Measurements from ENCODE around the gene LRFN4. TPM values are rescaled to one million over a fixed set of nuclear protein-coding genes. Genes with fewer than 3 reads are reported as not detected.
A peak's percentile ranks its signal among the peaks of the same experiment; 100 is the strongest.

LRFN4 gene
- total and polyA plus RNA-seq, 10 donors, result 3.3 to 12.0 (median 8.0) TPM

DNA sequence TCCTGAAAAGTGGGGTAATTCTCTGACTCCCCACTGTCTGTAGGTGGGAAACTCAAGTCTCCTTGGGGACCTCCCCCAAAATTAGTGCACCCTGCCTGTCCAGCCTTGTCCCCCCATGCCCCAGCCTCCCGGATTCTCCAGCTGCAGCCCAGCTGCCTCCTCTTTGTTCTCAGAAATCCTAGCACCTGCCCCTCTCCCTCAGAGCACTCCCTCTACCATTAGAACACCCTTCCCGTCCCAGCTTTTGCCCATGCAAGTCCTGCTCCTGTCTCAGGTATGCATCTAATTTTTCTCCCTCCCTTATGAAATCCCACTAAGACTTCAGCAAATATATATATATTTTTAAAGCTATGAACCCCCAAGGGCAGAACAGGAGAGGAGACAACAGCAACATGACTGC is 37.3 kb downstream of the LRFN4 start:
- Histone ChIP-seq H3K4me3 (no peak overlapping the region), H3K27me3 (replicated peaks in 1 of 7) (peaks cover 0 to 4% (median 0%) of the 10 kb centered on the region in 7 donors), H3K4me1 (no peaks in the 10 kb centered on the region), H3K36me3 (no peaks in the 10 kb centered on the region), H3K9me3 (no peaks in the 10 kb centered on the region), H3K27ac (no peak overlapping the region)
- 80 to 83% (median 80%) methylated on average over 2 of the region's 2 CpGs for WGBS, 5 donors
- no peak for DNase-seq
- intact Hi-C loops (cut with DNase I; ENCODE audit: low total_unique reads), result no loop called here
- TF ChIP-seq POLR2AphosphoS5 (IDR thresholded peaks at IDR 0.05) (no peak), POLR2A (IDR thresholded peaks at IDR 0.05) (no peak)
- TF ChIP-seq, protein P1, sequence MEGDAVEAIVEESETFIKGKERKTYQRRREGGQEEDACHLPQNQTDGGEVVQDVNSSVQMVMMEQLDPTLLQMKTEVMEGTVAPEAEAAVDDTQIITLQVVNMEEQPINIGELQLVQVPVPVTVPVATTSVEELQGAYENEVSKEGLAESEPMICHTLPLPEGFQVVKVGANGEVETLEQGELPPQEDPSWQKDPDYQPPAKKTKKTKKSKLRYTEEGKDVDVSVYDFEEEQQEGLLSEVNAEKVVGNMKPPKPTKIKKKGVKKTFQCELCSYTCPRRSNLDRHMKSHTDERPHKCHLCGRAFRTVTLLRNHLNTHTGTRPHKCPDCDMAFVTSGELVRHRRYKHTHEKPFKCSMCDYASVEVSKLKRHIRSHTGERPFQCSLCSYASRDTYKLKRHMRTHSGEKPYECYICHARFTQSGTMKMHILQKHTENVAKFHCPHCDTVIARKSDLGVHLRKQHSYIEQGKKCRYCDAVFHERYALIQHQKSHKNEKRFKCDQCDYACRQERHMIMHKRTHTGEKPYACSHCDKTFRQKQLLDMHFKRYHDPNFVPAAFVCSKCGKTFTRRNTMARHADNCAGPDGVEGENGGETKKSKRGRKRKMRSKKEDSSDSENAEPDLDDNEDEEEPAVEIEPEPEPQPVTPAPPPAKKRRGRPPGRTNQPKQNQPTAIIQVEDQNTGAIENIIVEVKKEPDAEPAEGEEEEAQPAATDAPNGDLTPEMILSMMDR (IDR thresholded peaks at IDR 0.05 in 8 of 11, conservative IDR thresholded peaks at IDR 0.05 in 3 of 11), result no peak

DNA sequence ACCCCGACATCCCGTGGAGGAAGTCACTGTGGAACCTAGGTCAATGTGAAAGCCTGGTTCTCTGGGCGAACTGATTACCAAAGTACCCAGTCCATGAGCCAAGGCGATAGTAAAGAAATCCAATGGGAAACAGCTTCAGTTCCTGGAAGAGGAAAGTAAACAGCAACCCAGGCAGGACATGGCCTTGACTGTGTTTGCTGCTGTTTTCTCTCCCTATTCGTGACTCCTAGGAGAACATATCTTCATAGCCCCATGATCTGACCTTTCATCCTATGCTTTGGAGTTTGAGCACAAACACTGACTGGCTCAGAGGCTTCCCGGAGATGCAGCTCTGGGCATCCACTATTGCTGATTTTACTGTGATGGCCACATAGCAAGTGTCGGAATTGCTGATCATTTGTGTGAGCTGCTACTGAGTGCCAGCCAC is 45.1 kb downstream of the LRFN4 start:
- Histone ChIP-seq H3K27ac (peak overlapping the region in 7 of 8 donors; percentile 10 to 77 (median 48)), H3K4me1 (peaks cover 0 to 10% (median 0%) of the 10 kb centered on the region in 6 donors), H3K27me3 (replicated peaks in 1 of 7) (no peaks in the 10 kb centered on the region), H3K9me3 (no peaks in the 10 kb centered on the region), H3K36me3 (no peaks in the 10 kb centered on the region), H3K4me3 (no peak overlapping the region)
- no peak for DNase-seq
- TF ChIP-seq, protein P1 (IDR thresholded peaks at IDR 0.05 in 8 of 11, conservative IDR thresholded peaks at IDR 0.05 in 3 of 11), result no peak
- TF ChIP-seq POLR2AphosphoS5 (IDR thresholded peaks at IDR 0.05) (peak in 1 of 3 donors; percentile 74), POLR2A (IDR thresholded peaks at IDR 0.05) (no peak)
- intact Hi-C loops (cut with DNase I; ENCODE audit: low total_unique reads), result no loop called here
- 62 to 83% (median 79%) methylated on average over 7 of the region's 7 CpGs for WGBS, 5 donors

DNA sequence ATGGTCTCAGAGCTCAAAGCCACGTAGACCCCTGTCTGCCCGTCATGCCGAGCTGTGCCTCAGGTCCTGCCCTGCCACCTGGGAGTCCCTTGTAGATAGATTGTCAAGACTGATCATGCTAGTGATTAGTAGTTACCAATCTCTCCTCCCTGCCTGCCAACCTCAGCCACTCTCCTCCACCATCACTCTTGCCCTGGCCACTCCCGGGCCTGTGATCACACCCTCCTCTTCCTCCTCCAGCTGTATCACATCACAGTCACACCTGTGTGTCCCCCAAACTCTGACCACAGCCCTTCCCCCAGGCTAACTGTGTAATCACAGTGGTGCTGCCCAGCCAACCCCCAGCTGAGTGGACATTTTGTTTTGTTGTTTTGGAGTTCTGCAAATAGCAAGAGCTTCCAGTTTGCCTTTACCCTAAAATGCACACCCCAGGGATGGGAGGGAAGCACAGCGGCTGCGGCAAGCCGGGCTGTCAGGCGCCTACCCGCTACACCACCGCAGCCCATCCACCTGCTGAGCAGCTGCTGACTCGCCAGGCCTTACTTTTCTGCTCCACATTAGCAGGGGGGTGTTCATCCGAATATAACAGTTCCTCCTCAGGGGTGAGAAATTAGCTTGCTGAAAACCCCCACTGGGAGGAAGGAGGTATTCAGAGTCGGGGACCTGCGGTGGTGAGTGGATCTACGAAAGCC is 45.8 kb downstream of the LRFN4 start:
- no peak for DNase-seq
- no peaks in the 10 kb centered on the region for H3K27me3 ChIP-seq (replicated peaks in 1 of 7)
- TF ChIP-seq, protein P1 (IDR thresholded peaks at IDR 0.05 in 8 of 11, conservative IDR thresholded peaks at IDR 0.05 in 3 of 11), result no peak
- no peak for TF ChIP-seq POLR2AphosphoS5 (IDR thresholded peaks at IDR 0.05)
- TF ChIP-seq POLR2A (IDR thresholded peaks at IDR 0.05), result no peak

DNA sequence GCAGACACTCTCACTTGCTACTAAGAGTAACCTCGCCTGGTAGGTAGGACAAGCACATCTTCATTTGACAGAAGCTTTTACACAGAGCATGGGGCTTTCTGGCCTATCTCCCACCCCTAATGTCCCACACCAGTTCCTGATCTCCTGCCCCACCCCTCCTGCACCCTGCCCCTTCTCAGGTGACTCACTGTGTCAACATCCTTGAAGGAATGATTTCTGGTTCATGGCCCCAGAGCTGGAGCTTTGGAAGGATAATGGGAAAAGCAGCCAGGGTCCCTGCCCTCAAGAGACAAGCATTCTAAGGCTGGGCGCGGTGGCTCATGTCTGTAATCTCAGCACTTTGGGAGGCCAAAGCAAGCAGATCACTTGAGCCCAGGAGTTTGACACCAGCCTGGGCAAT is 47.2 kb downstream of the LRFN4 start:
- Histone ChIP-seq H3K4me3 (no peak overlapping the region), H3K36me3 (no peaks in the 10 kb centered on the region), H3K27ac (no peak overlapping the region), H3K9me3 (no peaks in the 10 kb centered on the region), H3K4me1 (peaks cover 0 to 10% (median 0%) of the 10 kb centered on the region in 6 donors), H3K27me3 (replicated peaks in 1 of 7) (no peaks in the 10 kb centered on the region)
- WGBS, 5 donors, result 92 to 99% (median 98%) methylated on average over 3 of the region's 3 CpGs
- no peak for TF ChIP-seq POLR2AphosphoS5 (IDR thresholded peaks at IDR 0.05)
- TF ChIP-seq, protein P1 (IDR thresholded peaks at IDR 0.05 in 8 of 11, conservative IDR thresholded peaks at IDR 0.05 in 3 of 11), result no peak
- TF ChIP-seq POLR2A (IDR thresholded peaks at IDR 0.05), result no peak
- intact Hi-C loops (cut with DNase I; ENCODE audit: low total_unique reads), result no loop called here
- DNase-seq, result no peak

More for the DNA sequence above, 45.8 kb downstream of the LRFN4 start:
- Histone ChIP-seq H3K36me3 (no peaks in the 10 kb centered on the region), H3K4me1 (peaks cover 0 to 10% (median 0%) of the 10 kb centered on the region in 6 donors), H3K4me3 (no peak overlapping the region), H3K9me3 (no peaks in the 10 kb centered on the region), H3K27ac (peak overlapping the region in 6 of 8 donors; percentile 10 to 77 (median 52))
- 88 to 93% (median 91%) methylated on average over 15 of the region's 15 CpGs for WGBS, 5 donors
- intact Hi-C loops (cut with DNase I; ENCODE audit: low total_unique reads), result no loop called here

All from spleen (tissue), 11 donors.